ENCODE measurements around the gene HOGA1.
"Not testable (repeated sequence)": the region's sequence is repeated elsewhere in the genome, so short reads cannot be mapped to it uniquely, and the experiment has no call there.

The HOGA1 gene

DNA sequence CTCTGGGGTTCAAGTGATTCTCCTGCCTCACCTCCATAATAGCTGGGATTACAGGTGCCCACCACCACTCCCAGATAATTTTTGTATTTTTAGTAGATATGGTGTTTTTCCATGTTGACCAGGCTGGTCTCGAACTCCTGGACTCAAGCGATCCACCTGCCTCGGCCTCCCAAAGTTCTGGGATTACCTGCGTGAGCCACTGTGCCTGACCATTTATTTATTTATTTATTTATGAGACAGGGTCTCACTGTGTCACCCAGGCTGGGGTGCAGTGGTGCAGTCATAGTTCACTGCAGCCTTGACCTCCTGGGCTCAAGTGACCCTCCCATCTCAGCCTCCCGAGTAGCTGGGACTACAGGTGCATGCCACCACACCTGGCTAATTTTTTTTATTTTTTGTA lies 29.9 kb upstream of the HOGA1 start:
- not testable (repeated sequence) for DNase-seq (ENCODE audit: low read depth in 3 of 3, low spot score in 1 of 3)

DNA sequence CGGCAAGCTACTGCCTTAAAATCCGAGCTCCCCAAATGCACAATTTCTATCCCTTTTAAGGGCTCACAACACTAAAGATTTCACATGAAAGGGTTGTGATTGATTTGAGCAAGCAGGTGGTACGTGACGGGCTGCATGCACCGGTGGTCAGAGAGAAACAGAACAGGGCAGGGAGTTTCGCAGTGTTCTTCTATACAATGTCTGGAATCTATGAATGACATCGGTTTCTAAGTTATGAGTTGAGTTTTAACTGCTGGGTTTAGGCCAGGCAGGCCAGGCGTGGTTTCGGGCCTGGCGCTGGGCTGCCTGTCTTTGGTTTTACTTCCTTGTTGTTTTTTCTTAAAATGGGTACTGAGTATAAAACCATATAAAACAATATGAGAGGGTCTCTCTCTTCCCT lies 28.6 kb upstream of the HOGA1 start:
- DNase-seq (ENCODE audit: low read depth in 3 of 3, low spot score in 1 of 3): not testable (repeated sequence)

DNA sequence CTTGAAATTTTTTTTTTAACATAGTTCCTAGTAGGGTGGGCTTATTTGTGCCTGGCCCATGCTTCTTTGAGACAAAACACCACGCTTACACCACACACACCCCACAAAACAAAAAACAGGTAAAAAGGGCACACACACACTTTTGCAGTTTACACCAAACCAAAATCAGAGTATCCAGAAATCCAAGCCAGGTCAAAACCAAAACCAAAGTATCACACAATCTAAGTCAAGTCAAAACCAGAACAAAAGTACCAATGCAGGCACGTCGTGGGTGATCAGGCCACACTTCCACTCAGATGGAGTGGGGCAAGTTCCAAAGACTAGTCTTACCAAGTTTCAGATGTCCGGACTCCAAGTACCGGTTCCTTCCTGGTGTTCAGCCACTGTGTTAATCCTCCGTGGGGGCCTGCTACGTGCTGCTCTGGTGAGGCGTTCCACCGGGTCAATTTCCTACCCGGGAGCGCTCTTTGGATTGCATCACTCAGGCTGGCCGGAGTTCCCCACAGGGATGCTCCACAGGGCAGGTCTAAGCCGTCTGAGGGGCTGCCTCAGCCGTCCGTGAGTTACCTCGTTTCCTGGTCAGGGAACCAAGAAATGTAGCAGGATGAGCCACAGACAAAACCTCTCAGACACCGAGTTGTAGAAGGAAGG lies 23.3 kb upstream of the HOGA1 start:
- not testable (repeated sequence) for DNase-seq (ENCODE audit: low read depth in 3 of 3, low spot score in 1 of 3)

DNA sequence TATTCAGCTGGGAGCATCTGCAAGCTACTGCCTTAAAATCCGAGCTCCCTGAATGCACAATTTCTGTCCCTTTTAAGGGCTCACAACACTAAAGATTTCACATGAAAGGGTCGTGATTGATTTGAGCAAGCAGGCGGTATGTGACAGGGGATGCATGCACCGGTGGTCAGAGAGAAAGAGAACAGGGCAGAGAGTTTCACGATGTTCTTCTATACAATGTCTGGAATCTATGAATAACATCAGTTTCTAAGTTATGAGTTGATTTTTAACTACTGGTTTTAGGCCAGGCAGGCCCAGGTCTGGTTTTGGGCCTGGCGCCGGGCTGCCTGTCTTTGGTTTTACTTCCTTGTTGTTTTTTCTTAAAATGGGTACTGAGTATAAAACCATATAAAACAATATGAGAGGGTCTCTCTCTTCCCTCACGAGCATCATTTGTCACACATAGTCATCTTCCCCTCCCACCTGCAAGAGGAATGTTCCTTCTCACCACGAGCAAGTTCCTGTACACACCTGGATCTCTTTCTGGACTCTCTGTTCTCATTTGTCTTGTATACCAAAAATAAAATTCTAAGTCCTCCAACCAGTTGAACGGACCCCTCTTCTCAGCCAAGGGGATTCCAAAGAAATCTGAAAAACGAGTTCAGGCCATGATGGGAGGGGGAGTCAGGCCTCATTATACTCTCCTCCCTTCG lies 22.7 kb upstream of the HOGA1 start:
- not testable (repeated sequence) for DNase-seq (ENCODE audit: low read depth in 3 of 3, low spot score in 1 of 3)

DNA sequence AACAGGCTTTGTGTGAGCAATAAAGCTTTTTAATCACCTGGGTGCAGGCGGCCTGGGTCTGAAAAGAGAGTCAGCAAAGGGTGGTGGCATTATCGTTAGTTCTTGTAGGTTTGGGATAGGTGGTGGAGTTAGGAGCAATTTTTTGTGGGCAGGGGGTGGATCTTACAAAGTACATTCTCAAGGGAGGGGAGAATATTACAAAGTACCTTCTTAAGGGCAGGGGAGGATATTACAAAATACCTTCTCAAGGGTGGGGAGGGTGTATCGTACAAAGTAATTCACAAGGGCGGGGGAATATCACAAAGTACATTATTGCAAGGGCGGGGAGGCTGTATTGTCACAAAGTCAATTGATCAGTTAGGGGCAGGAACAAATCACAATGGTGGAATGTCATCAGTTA lies 21.9 kb upstream of the HOGA1 start:
- not testable (repeated sequence) for DNase-seq (ENCODE audit: low read depth in 3 of 3, low spot score in 1 of 3)

DNA sequence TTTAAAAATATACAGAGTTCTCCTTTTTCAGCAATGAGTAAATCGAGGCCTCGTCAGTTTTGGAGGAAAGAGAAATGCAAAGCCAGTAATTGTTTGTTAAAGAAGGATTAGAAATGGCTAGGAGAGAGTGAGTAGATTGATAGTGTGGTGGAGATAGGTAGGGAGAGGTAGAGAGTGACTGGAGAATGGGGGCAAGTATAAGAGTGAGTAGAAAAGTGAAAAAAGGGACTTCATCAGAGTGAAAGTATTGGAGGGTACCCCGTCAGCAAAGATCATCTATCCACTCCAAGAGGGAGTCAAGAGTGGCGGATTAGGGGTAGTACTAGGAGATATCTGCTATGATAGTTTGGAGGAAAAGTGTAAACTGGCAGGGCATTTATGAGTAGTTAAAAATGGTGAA lies 20.9 kb upstream of the HOGA1 start:
- DNase-seq (ENCODE audit: low read depth in 3 of 3, low spot score in 1 of 3): no peak

DNA sequence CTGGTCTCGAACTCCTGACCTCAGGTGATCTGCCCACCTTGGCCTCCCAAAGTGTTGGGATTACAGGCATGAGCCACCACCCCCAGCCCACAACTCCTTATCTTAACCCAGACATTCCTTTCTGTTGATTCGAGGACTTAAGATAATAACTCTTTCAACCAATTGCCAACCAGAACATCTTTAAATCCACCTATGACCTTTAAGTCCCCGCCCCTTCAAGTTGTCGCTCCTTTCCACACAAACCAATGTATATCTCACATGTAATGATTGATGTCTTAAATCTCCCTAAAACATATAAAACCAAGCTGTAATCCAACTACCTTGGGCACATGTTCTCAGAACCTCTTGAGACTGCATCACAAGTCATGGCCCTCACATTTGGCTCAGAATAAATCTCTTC lies 19.4 kb upstream of the HOGA1 start:
- no peak for DNase-seq (ENCODE audit: low read depth in 3 of 3, low spot score in 1 of 3)

DNA sequence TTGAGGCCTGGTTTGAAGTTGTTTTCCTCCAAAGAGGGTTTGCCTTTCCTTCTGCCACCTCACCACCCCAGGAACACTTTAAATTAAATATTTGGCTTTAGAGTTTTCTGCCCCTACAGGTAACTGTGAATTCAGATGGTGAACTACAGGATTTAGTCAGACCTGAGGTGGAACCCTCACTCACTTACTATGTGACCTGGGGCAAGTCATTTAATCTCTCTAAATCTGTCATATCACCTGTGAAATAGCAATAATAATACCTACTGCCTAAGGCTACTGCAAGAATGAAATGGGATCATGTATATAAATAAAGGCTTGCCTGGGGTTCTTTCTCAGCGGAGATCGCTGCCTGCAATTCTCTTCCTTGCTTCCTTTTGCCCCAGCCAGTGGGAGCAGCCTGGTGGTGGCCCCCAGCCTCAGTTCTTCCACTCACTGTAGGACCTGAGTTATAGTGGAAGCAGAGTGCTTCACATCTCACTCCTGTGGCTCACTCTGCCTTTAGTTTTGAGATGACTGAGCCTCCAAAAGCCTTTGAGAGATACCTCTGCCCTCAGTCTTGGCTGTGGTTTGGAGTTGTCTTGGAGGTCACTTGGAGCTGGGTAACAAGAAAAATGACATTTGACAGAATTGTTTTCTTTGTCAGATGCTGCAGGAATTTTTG lies 17.7 kb upstream of the HOGA1 start:
- DNase-seq (ENCODE audit: low read depth in 3 of 3, low spot score in 1 of 3): no peak

DNA sequence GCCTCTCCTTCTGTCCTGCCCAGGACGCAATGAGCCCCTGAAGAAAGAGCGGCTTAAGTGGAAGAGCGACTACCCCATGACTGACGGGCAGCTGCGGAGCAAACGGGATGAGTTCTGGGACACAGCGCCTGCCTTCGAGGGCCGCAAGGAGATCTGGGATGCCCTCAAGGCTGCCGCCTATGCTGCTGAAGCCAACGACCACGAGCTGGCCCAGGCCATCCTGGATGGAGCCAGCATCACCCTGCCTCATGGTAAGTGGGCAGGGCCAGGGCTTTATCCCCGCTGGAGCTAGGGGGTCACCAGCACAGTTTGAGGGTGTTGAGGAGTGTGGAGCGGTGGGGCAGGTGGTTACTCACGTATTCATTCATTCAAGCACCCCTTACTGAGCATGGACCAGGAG lies 16.3 kb upstream of the HOGA1 start:
- DNase-seq (ENCODE audit: low read depth in 3 of 3, low spot score in 1 of 3): no peak

DNA sequence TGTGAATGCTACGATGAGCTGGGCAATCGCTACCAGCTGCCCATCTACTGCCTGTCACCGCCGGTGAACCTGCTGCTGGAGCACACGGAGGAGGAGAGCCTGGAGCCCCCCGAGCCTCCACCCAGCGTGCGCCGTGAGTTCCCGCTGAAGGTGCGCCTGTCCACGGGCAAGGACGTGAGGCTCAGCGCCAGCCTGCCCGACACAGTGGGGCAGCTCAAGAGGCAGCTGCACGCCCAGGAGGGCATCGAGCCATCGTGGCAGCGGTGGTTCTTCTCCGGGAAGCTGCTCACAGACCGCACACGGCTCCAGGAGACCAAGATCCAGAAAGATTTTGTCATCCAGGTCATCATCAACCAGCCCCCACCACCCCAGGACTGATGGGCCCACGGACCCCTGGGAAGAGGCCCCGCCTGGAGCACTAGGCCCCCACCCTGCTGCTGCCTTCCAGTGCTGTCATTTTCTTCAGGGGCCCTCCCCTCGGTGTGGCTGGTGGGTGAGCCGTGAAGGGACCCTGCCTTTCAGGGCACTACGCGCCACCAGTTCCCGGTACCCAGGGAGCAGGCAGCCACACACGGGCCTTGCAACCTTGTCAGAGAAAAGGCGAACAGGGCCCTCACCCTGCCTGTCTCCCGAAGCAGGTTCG lies 13.9 kb upstream of the HOGA1 start:
- DNase-seq (ENCODE audit: low read depth in 3 of 3, low spot score in 1 of 3): no peak

DNA sequence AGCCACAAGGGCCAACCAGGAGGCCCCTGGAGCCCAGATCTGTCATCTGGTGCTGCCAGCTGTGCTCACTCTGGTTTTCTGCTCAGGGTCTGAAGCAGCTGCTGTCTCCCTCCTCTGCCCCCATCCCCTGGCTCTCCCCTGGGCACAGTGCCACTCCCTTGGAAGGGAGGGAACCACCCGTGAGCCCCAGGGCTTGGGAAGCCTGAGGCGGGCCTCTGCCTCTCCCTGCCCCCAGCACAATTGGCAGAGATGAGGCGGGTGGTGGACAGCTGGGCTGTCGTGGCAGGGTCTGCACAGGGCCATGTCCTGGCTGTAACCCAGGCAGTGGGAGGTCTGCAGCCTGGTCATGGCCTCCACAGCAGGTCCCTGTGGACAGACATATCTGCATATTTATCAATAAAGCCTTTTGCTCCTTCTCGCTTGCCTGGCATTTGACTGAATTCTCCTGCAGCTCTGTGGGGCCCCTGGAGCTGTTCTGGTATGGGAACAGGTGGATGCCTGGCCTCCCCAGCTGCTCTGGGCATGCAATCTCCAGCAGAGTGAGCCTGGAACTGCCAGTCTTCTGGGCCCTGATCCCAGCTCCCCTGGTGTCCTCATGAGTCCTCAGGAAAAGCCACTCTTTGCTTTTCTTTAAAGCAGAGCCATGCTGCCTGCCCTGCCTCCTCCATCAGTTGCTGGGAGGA lies 13.3 kb upstream of the HOGA1 start:
- no peak for DNase-seq (ENCODE audit: low read depth in 3 of 3, low spot score in 1 of 3)

DNA sequence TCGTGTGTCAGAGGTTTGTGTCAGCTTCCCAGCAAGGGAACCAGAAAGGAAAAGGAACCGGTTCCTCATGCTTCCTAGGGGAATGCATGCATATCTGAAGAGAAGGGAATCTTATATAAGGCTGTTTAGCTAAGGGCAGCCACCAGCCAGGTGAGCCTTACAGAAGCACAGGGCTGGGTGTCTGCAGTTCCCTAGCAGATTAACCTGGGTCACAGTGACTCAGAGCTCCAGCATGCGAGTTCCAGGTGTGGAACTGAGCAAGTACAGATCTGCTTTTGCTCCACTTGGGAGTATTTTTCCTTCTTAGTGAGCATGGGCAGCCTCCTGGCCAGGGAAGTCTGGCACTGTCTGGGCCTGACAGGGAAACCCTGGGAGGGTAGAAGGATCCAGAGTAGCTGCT lies 12.6 kb upstream of the HOGA1 start:
- DNase-seq (ENCODE audit: low read depth in 3 of 3, low spot score in 1 of 3): no peak

DNA sequence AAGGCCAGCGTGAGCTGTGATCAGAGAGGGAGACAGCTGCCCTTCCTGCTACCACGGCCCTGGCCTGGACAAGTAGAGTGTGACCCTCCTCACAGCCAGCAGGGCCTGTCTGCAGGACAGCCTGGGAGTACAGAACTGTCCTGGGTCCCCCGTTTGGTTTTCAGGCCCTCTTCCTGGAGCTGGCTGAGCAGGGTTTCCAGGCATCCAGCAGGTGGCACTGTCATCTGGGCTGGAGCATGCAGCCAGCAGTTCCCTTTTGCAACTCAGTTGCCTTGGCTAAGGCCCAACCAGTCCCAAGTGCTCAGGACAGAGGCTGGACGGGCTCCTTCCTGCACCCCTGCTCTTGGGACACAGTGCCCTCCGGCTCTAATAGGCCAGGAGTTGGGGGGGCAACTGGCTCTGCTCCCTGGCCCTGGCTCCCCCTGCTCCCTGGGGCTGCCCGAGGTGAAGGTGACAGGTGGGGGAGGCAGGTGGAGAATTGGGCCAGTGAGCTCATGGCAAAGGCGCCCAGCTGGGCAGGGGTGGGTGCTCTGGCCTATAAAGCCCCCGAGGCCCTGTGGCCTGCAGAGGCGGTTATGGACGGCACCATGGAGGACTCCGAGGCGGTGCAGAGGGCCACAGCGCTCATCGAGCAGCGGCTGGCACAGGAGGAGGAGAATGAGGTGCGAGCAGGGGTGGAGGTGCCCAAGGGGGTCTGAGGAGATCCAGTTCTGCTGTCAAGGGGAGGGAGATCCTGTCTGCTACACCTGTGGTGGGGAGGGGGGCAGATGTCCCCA lies 11.8 kb upstream of the HOGA1 start, which contains the start of gene ANKRD2:
Gene ANKRD2 (plus strand): TSS at position 566 of the 776 bp plus-strand sequence. CDS start 10 bp downstream, at position 576.
- peak in 2 of 3 donors; percentile 6 to 28 for DNase-seq (ENCODE audit: low read depth in 3 of 3, low spot score in 1 of 3)

DNA sequence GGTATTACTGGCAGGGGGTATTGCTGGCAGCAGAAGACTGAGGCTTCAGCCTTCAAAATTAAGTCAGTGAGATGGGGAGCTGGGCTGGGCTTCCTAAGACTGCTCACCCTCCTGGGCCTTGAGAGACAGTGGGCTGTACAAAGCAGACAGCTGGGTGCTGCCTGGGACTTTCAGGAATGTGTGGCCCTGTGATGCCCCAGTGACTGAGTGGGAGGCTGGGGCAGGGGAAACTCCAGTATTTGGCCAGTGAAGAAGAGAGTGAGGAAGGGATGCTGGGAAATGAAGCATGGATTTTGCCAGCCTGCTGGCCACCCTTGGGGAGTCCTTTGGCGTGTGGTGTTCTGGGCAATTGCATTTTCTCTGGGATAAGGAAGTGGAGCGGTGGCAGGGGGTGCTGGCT lies 11.2 kb upstream of the HOGA1 start:
- DNase-seq (ENCODE audit: low read depth in 3 of 3, low spot score in 1 of 3): no peak

DNA sequence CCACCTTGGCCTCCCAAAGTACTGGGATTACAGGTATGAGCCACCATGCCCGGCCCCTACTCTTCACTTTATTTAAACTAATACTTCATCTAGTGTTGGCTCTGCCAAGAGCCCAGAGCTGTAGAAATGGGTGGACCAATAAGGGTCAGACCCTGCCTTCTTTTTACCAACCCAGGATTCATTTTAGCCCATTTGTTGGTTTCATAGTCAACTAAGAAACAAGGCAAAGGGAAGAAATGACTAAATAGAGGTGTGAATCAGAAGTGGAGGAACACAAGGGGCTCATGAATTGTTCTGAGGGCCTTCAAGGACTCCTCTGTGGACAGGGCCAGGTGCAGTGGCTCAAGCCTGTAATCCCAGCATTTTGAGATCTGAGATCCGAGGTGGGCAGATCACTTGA lies 10.5 kb upstream of the HOGA1 start:
- no peak for DNase-seq (ENCODE audit: low read depth in 3 of 3, low spot score in 1 of 3)

DNA sequence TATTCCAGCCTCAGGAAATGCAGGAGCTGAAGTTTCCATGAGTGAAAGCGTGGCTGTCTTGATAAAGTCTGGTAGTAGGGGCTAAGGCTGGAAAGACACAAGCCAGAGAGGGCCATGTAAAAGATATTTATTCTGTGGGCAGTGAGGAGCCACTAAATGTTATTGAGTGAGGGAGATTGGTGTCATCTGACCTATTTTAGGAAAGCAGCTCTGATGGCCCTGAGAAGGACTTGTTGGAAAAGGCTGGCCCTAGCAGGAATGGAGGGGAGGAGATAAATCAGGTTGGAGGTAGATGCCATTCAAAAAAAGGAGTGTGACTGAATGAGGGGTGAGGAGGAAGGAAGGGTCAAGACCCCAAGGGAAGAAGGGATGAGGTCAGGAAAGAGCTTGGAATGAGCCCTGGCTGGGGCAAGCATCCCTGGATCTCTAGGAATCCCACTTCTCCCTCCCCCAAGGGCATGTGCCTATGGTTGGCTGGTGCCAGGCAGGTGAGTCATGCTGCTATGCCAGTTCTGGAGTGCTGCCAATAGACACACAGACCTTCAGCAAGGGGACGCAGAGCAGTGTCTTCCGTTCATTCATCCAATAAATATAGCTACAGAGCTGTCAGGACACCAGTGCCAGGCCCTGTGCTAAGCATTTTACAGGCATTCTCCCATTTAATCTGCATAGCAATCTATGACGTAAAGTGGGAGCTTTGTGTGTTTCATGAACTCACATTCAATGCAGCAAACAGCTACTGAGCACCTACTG lies 9.6 kb upstream of the HOGA1 start:
- no peak for DNase-seq (ENCODE audit: low read depth in 3 of 3, low spot score in 1 of 3)

DNA sequence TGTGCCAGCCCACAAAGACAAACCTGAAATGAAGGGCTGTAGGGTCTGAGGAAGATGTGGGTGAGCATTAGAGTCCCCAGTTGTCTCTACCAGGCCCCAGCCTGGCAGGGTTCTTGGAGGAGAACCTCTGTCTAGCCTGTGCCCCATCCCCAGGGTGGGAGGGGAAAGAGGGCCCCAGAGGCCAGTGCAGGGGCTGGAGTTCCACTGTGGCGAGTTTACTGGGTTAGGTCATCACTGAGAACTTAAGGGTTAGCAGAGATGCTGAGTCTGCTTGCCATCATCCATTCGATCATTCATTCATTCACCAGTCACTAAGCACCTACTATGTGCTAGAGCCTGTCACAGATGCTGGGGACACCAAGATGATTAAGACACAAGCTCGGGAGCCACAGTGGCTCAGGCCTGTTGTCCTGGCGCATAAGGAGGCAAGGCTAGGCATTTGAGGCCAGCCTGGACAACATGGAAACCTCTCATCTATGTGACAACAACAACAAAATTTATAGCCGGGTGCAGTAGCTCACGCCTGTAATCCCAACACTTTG lies 9.0 kb upstream of the HOGA1 start:
- DNase-seq (ENCODE audit: low read depth in 3 of 3, low spot score in 1 of 3): no peak

DNA sequence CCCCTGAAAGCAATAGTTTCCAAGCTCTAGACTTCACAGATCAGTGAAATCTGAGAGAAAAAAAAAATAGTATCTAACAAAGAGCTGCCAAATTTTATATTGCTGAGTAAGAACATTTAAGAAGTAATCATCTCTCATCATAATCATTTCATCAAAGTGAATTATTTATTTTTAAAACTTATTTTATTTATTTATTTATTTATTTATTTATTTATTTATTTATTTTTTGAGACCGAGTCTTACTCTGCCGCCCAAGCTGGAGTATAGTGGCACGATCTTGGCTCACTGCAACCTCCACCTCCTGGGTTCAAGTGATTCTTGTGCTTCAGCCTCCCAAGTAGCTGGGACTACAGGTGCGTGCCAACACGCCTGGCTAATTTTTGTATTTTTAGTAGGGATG lies 7.7 kb upstream of the HOGA1 start:
- DNase-seq (ENCODE audit: low read depth in 3 of 3, low spot score in 1 of 3): not testable (repeated sequence)

DNA sequence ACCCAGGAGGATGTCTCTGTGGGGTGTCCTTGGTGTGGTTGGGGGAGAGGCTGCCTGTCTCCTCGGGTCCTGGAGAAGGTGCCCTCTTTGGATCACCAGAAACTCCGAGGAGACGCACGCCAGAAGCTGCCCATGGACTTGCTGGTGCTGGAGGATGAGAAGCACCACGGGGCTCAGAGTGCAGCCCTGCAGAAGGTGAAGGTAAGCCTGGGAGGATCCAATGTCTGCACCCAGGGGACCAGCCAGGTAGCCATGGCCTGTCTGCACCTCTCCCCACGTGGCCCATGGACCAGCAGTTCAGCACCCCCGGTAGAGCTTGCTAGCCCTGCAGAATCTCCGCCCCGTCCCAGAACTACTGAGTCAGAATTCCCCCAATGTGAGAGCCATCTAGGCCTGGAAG lies 6.5 kb upstream of the HOGA1 start:
- DNase-seq (ENCODE audit: low read depth in 3 of 3, low spot score in 1 of 3): no peak
